ENCODE data around the gene RAB22A.

- no peak for TF ChIP-seq ZFP30 (CRISPR knock-in tag; IDR thresholded peaks at IDR 0.05)
- TF ChIP-seq POU6F1 (CRISPR knock-in tag; IDR thresholded peaks at IDR 0.05; ENCODE audit: borderline replicate concordance, low read depth), result peak; percentile 83; the same call in 1 of the 2 replicates
- TF ChIP-seq ZC3H10 (CRISPR knock-in tag; IDR thresholded peaks at IDR 0.05), result peak; percentile 91
- TF ChIP-seq PPARA (CRISPR knock-in tag; IDR thresholded peaks at IDR 0.05; ENCODE audit: borderline replicate concordance), result no peak
- peak; percentile 55; the same call in 1 of the 2 replicates for TF ChIP-seq TCF4 (CRISPR knock-in tag; IDR thresholded peaks at IDR 0.05; ENCODE audit: borderline replicate concordance)
- no peak for TF ChIP-seq TSHZ2 (CRISPR knock-in tag; IDR thresholded peaks at IDR 0.05)
- no peak for TF ChIP-seq ZNF70 (CRISPR knock-in tag; IDR thresholded peaks at IDR 0.05)
- no peak for TF ChIP-seq ZFP3 (CRISPR knock-in tag; IDR thresholded peaks at IDR 0.05)
- no peak; the same call in 1 of the 2 replicates for TF ChIP-seq PATZ1 (CRISPR knock-in tag; IDR thresholded peaks at IDR 0.05; ENCODE audit: borderline replicate concordance)
- peak; percentile 24; the same call in 1 of the 2 replicates for TF ChIP-seq CREB5 (CRISPR knock-in tag; IDR thresholded peaks at IDR 0.05; ENCODE audit: low read depth)
Observed at GRCh38 chr20:58260006-58260405, 49.5 kb upstream of the RAB22A start.

Data from SK-N-SH treated with all-trans-retinoic acid at 6 μM for 48 hours (cell line).